ENCODE data around the gene PTTG2.

DNA sequence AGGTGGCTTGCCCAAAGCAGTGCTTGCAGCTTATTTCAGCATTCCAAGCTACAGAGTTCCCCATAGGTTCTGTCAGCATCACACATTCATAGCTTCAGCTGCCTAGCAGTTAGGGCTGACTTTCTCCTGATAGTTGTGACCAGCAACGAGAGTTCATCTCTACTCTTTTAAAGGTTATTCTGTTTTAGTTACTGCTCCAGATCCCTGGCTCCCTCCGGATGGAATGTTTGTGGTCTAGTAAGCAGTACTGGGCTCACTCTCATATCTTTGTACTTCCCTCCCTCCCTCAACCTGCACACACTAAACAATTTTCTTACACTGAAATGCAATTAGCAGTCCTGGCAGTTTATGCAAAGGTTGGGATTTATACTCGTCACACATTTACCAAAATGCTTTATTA is 43.9 kb downstream of the PTTG2 start:
- TF ChIP-seq, protein P1, sequence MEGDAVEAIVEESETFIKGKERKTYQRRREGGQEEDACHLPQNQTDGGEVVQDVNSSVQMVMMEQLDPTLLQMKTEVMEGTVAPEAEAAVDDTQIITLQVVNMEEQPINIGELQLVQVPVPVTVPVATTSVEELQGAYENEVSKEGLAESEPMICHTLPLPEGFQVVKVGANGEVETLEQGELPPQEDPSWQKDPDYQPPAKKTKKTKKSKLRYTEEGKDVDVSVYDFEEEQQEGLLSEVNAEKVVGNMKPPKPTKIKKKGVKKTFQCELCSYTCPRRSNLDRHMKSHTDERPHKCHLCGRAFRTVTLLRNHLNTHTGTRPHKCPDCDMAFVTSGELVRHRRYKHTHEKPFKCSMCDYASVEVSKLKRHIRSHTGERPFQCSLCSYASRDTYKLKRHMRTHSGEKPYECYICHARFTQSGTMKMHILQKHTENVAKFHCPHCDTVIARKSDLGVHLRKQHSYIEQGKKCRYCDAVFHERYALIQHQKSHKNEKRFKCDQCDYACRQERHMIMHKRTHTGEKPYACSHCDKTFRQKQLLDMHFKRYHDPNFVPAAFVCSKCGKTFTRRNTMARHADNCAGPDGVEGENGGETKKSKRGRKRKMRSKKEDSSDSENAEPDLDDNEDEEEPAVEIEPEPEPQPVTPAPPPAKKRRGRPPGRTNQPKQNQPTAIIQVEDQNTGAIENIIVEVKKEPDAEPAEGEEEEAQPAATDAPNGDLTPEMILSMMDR (IDR thresholded peaks at IDR 0.05) = no peak
- TF ChIP-seq, protein P2, sequence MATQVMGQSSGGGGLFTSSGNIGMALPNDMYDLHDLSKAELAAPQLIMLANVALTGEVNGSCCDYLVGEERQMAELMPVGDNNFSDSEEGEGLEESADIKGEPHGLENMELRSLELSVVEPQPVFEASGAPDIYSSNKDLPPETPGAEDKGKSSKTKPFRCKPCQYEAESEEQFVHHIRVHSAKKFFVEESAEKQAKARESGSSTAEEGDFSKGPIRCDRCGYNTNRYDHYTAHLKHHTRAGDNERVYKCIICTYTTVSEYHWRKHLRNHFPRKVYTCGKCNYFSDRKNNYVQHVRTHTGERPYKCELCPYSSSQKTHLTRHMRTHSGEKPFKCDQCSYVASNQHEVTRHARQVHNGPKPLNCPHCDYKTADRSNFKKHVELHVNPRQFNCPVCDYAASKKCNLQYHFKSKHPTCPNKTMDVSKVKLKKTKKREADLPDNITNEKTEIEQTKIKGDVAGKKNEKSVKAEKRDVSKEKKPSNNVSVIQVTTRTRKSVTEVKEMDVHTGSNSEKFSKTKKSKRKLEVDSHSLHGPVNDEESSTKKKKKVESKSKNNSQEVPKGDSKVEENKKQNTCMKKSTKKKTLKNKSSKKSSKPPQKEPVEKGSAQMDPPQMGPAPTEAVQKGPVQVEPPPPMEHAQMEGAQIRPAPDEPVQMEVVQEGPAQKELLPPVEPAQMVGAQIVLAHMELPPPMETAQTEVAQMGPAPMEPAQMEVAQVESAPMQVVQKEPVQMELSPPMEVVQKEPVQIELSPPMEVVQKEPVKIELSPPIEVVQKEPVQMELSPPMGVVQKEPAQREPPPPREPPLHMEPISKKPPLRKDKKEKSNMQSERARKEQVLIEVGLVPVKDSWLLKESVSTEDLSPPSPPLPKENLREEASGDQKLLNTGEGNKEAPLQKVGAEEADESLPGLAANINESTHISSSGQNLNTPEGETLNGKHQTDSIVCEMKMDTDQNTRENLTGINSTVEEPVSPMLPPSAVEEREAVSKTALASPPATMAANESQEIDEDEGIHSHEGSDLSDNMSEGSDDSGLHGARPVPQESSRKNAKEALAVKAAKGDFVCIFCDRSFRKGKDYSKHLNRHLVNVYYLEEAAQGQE (IDR thresholded peaks at IDR 0.05; ENCODE audit: low read depth, low read length) = no peak
- no peak for TF ChIP-seq EP300 (IDR thresholded peaks at IDR 0.05; ENCODE audit: borderline replicate concordance in 1 of 2, low read depth in 1 of 2, low read length in 1 of 2)

Measured in SK-N-SH (cell line).